GM23338 (cell line): ENCODE measurements around the gene CKLF. TPM values are rescaled to one million over a fixed set of nuclear protein-coding genes. Genes with fewer than 3 reads are reported as not detected.

Experiments used
- ATAC-seq: fragments of 200-7000 bp; cut with Tn5 transposase; 3 replicates; pipeline ENCODE4 v1.9.1; 2020
- DNase-seq: peaks from one replicate; pipeline ENCODE4 v3.0.0-alpha.2; 2015; ENCODE audit warnings: low spot score
- H2AFZ ChIP-seq: fragments of 200-600 bp; sonication (generic); 2 replicates; pipeline ENCODE4 v1.8.0; 2016; ENCODE audit warnings: antibody characterized with exemption, mild to moderate bottlenecking, moderate library complexity
- H3F3A ChIP-seq: fragments of 200-600 bp; sonication (generic); replicated peaks from 2 replicates; pipeline ENCODE4 v1.8.0; 2017; ENCODE audit warnings: antibody characterized with exemption, mixed run types, low read depth
- H3K27ac ChIP-seq: fragments of 200-600 bp; sonication (generic); 2 replicates; pipeline ENCODE4 v1.6.1; 2016; ENCODE audit warnings: low read depth
- H3K27me3 ChIP-seq: fragments of 200-600 bp; sonication (generic); 2 replicates; pipeline ENCODE4 v1.8.0; 2016; ENCODE audit warnings: mild to moderate bottlenecking, mixed run types, moderate library complexity; ENCODE audit not compliant: insufficient read depth
- H3K36me3 ChIP-seq: fragments of 200-600 bp; sonication (generic); 2 replicates; pipeline ENCODE4 v1.8.0; 2016; ENCODE audit warnings: mild to moderate bottlenecking; ENCODE audit not compliant: insufficient read depth
- H3K4me1 ChIP-seq: fragments of 200-600 bp; sonication (generic); 2 replicates; pipeline ENCODE4 v1.8.0; 2016; ENCODE audit warnings: mild to moderate bottlenecking, moderate library complexity; ENCODE audit not compliant: insufficient read depth
- H3K4me2 ChIP-seq: fragments of 200-600 bp; sonication (generic); 2 replicates; pipeline ENCODE4 v1.7.1; 2017; ENCODE audit warnings: mixed run types
- H3K4me3 ChIP-seq: fragments of 200-600 bp; sonication (generic); 2 replicates; pipeline ENCODE4 v1.6.1; 2016; ENCODE audit warnings: mixed run types
- H3K79me2 ChIP-seq: fragments of 200-600 bp; sonication (generic); replicated peaks from 2 replicates; pipeline ENCODE4 v1.8.0; 2017; ENCODE audit warnings: mild to moderate bottlenecking; ENCODE audit not compliant: insufficient read depth
- H3K9me2 ChIP-seq: fragments of 200-600 bp; sonication (generic); 2 replicates; pipeline ENCODE4 v1.8.0; 2017; ENCODE audit not compliant: insufficient read depth
- H4K20me1 ChIP-seq: fragments of 200-600 bp; sonication (generic); replicated peaks from 2 replicates; pipeline ENCODE4 v1.8.0; 2017; ENCODE audit warnings: mild to moderate bottlenecking; ENCODE audit not compliant: insufficient read depth
- H3K27ac Mint-ChIP-seq: 2 replicates; pipeline ENCODE4 v1.8.0; 2020; ENCODE audit warnings: inconsistent platforms, mild to moderate bottlenecking, moderate library complexity, mixed read lengths
- H3K27me3 Mint-ChIP-seq: 3 replicates; pipeline ENCODE4 v1.8.0; 2022; ENCODE audit warnings: low read depth, mild to moderate bottlenecking, moderate library complexity, mixed read lengths, inconsistent platforms; ENCODE audit not compliant: insufficient read depth, poor library complexity
- H3K36me3 Mint-ChIP-seq: 3 replicates; pipeline ENCODE4 v1.8.0; 2021; ENCODE audit warnings: low read depth, mild to moderate bottlenecking, inconsistent platforms, moderate library complexity, mixed read lengths
- H3K4me1 Mint-ChIP-seq: 3 replicates; pipeline ENCODE4 v1.8.0; 2020; ENCODE audit warnings: mild to moderate bottlenecking, inconsistent platforms, mixed read lengths
- H3K4me3 Mint-ChIP-seq: 3 replicates; pipeline ENCODE4 v1.8.0; 2021; ENCODE audit warnings: moderate library complexity, mild to moderate bottlenecking, inconsistent platforms, mixed read lengths
- H3K9me3 Mint-ChIP-seq: 3 replicates; pipeline ENCODE4 v1.8.0; 2020; ENCODE audit warnings: moderate library complexity, mild to moderate bottlenecking, inconsistent platforms, mixed read lengths
- CREB1 ChIP-seq: fragments of 250-450 bp; sonication (Bioruptor Pico); IDR thresholded peaks from 2 replicates; pipeline ENCODE4 v1.5.0; 2020; ENCODE audit warnings: low read depth, mild to moderate bottlenecking, moderate library complexity
- EZH2 ChIP-seq: fragments of 200-600 bp; sonication (generic); IDR thresholded peaks from one replicate; pipeline ENCODE4 v1.8.0; 2017; ENCODE audit warnings: antibody characterized with exemption, mild to moderate bottlenecking, low read depth; ENCODE audit not compliant: unreplicated experiment
- EZH2phosphoT487 ChIP-seq: fragments of 200-600 bp; sonication (generic); IDR thresholded peaks from one replicate; pipeline ENCODE4 v1.8.1; 2018; ENCODE audit warnings: antibody characterized with exemption; ENCODE audit not compliant: unreplicated experiment
- NANOG ChIP-seq: IDR thresholded peaks from 2 replicates; pipeline ENCODE4 v1.6.1; 2016; ENCODE audit warnings: antibody characterized with exemption, borderline replicate concordance
- REST ChIP-seq: IDR thresholded peaks from one replicate; pipeline ENCODE4 v1.6.1; 2018; ENCODE audit warnings: antibody characterized with exemption; ENCODE audit not compliant: unreplicated experiment
- STAT1 ChIP-seq: IDR thresholded peaks from one replicate; pipeline ENCODE4 v1.6.1; 2016; ENCODE audit warnings: antibody characterized with exemption; ENCODE audit not compliant: unreplicated experiment
- ZNF331 ChIP-seq: fragments of 250-450 bp; sonication (Bioruptor Pico); IDR thresholded peaks from 2 replicates; pipeline ENCODE4 v1.5.0; 2020; ENCODE audit warnings: low read depth, mild to moderate bottlenecking, moderate library complexity
- ZNF462 ChIP-seq: fragments of 250-450 bp; sonication (Bioruptor Pico); IDR thresholded peaks from 2 replicates; pipeline ENCODE4 v1.5.0; 2020; ENCODE audit warnings: mild to moderate bottlenecking, moderate library complexity
- polyA plus RNA-seq: library from polyadenylated mRNA; unstranded; fragments of >200 nt; fragmentation: Nextera tagmentation; extraction: Ambion mirVana; gene quantifications from 2 replicates; pipeline ENCODE4 v1.2.1, GENCODE V29; 2016
- total RNA-seq: library from RNA; depleted of rRNA; stranded (reverse); fragments of >200 nt; shearing (Covaris generic); gene quantifications from 2 replicates; pipeline ENCODE4 v1.2.3, GENCODE V29; 2014

CKLF gene
- total and polyA plus RNA-seq, 2 experiments from 2014 or later = 25.5 to 60.0 TPM

- Mint-ChIP-seq H3K4me1 (peaks cover 16% of the 10 kb centered on the region), H3K27me3 (peaks cover 32% of the 10 kb centered on the region), H3K36me3 (no peaks in the 10 kb centered on the region), H3K9me3 (no peaks in the 10 kb centered on the region), H3K4me3 (no peak overlapping the region), H3K27ac (no peak overlapping the region)
- Histone ChIP-seq H3K4me2 (no peak overlapping the region), H3K36me3 (no peaks in the 10 kb centered on the region), H3K27ac (no peak overlapping the region), H3F3A (no peaks in the 10 kb centered on the region), H4K20me1 (no peaks in the 10 kb centered on the region), H2AFZ (no peak overlapping the region), H3K9me2 (no peaks in the 10 kb centered on the region), H3K4me3 (no peak overlapping the region), H3K27me3 (peaks cover 39% of the 10 kb centered on the region), H3K79me2 (no peaks in the 10 kb centered on the region), H3K4me1 (peaks cover 9% of the 10 kb centered on the region)
- TF ChIP-seq EZH2phosphoT487 (no peak), ZNF462 (CRISPR knock-in tag) (no peak), ZNF331 (CRISPR knock-in tag) (no peak), STAT1 (no peak), CREB1 (no peak), EZH2 (no peak), NANOG (no peak), REST (no peak)
- no peak for ATAC-seq
- DNase-seq = no peak
Observed at GRCh38 chr16:66575060-66575459, 22.7 kb downstream of the CKLF start.
